ENCODE measurements around the gene MRPL43. TPM values are rescaled to one million over a fixed set of nuclear protein-coding genes. Genes with fewer than 3 reads are reported as not detected.
A peak's percentile ranks its signal among the peaks of the same experiment; 100 is the strongest.

Gene MRPL43
- total RNA-seq, 2 donors from 2014 or later, result 68.9 to 72.8 TPM

GRCh38 chr10:101007915-101008822 lies 20.9 kb upstream of the MRPL43 start:
- no peak for TF ChIP-seq CTCF (conservative IDR thresholded peaks at IDR 0.05)
- Histone ChIP-seq H3K9ac (ENCODE audit: extremely low read depth, low read length, poor library complexity, severe bottlenecking) (no peak overlapping the region), H3K27me3 (ENCODE audit: control insufficient read depth, insufficient read depth, low read length, poor library complexity, severe bottlenecking) (no peaks in the 10 kb centered on the region), H3K4me1 (ENCODE audit: control insufficient read depth, insufficient read depth, low read length) (no peaks in the 10 kb centered on the region), H3K9me3 (ENCODE audit: control insufficient read depth, low read length) (no peaks in the 10 kb centered on the region), H3K4me3 (ENCODE audit: low read length) (no peak overlapping the region), H3K27ac (ENCODE audit: low read depth, low read length) (peak overlapping the region; percentile 32), H3K36me3 (ENCODE audit: control insufficient read depth, insufficient read depth, low read length) (peaks cover 29% of the 10 kb centered on the region)
- Mint-ChIP-seq H3K4me3 (no peak overlapping the region), H3K4me1 (peaks cover 8% of the 10 kb centered on the region), H3K36me3 (ENCODE audit: low read depth) (peaks cover 20% of the 10 kb centered on the region), H3K9me3 (no peaks in the 10 kb centered on the region), H3K27me3 (ENCODE audit: insufficient read depth) (no peaks in the 10 kb centered on the region), H3K27ac (no peak overlapping the region)
- WGBS, 2 experiments (ENCODE audit: insufficient coverage in 1 of 2, insufficient read length in 1 of 2), result 76 to 83% methylated on average over 9 to 13 of the region's 13 CpGs
- DNase-seq, result no peak

GRCh38 chr10:101007099-101007711 lies 19.9 kb upstream of the MRPL43 start:
- Histone ChIP-seq H3K4me3 (ENCODE audit: low read length) (no peak overlapping the region), H3K36me3 (ENCODE audit: control insufficient read depth, insufficient read depth, low read length) (peaks cover 38% of the 10 kb centered on the region), H3K9ac (ENCODE audit: extremely low read depth, low read length, poor library complexity, severe bottlenecking) (no peak overlapping the region), H3K4me1 (ENCODE audit: control insufficient read depth, insufficient read depth, low read length) (no peaks in the 10 kb centered on the region), H3K27me3 (ENCODE audit: control insufficient read depth, insufficient read depth, low read length, poor library complexity, severe bottlenecking) (no peaks in the 10 kb centered on the region), H3K9me3 (ENCODE audit: control insufficient read depth, low read length) (no peaks in the 10 kb centered on the region), H3K27ac (ENCODE audit: low read depth, low read length) (no peak overlapping the region)
- H3K9me3 Mint-ChIP-seq, result no peaks in the 10 kb centered on the region
- H3K27ac Mint-ChIP-seq, result no peak overlapping the region
- 60 to 91% methylated on average over 1 to 11 of the region's 11 CpGs for WGBS, 2 experiments (ENCODE audit: insufficient coverage in 1 of 2, insufficient read length in 1 of 2)
- peaks cover 5% of the 10 kb centered on the region for H3K4me1 Mint-ChIP-seq
- no peaks in the 10 kb centered on the region for H3K27me3 Mint-ChIP-seq (ENCODE audit: insufficient read depth)
- no peak for TF ChIP-seq CTCF (conservative IDR thresholded peaks at IDR 0.05)
- no peak for DNase-seq
- no peak overlapping the region for H3K4me3 Mint-ChIP-seq
- peaks cover 24% of the 10 kb centered on the region for H3K36me3 Mint-ChIP-seq (ENCODE audit: low read depth)

GRCh38 chr10:101006593-101007098 lies 19.3 kb upstream of the MRPL43 start:
- H3K27me3 Mint-ChIP-seq (ENCODE audit: insufficient read depth), result no peaks in the 10 kb centered on the region
- H3K9me3 Mint-ChIP-seq, result no peaks in the 10 kb centered on the region
- Histone ChIP-seq H3K4me1 (ENCODE audit: control insufficient read depth, insufficient read depth, low read length) (no peaks in the 10 kb centered on the region), H3K27ac (ENCODE audit: low read depth, low read length) (no peak overlapping the region), H3K9me3 (ENCODE audit: control insufficient read depth, low read length) (no peaks in the 10 kb centered on the region), H3K4me3 (ENCODE audit: low read length) (no peak overlapping the region), H3K36me3 (ENCODE audit: control insufficient read depth, insufficient read depth, low read length) (peaks cover 41% of the 10 kb centered on the region), H3K27me3 (ENCODE audit: control insufficient read depth, insufficient read depth, low read length, poor library complexity, severe bottlenecking) (no peaks in the 10 kb centered on the region), H3K9ac (ENCODE audit: extremely low read depth, low read length, poor library complexity, severe bottlenecking) (no peak overlapping the region)
- no peak overlapping the region for H3K27ac Mint-ChIP-seq
- peaks cover 5% of the 10 kb centered on the region for H3K4me1 Mint-ChIP-seq
- no peak for TF ChIP-seq CTCF (conservative IDR thresholded peaks at IDR 0.05)
- peaks cover 26% of the 10 kb centered on the region for H3K36me3 Mint-ChIP-seq (ENCODE audit: low read depth)
- H3K4me3 Mint-ChIP-seq, result no peak overlapping the region
- DNase-seq, result no peak
- 90 to 94% methylated on average over 21 to 33 of the region's 33 CpGs for WGBS, 2 experiments (ENCODE audit: insufficient coverage in 1 of 2, insufficient read length in 1 of 2)

Data from endodermal cell (in vitro differentiated cells).